HEK293 (cell line): ENCODE measurements around the gene RNF11.

Experiments
- CTCF ChIP-seq: fragments of 450-650 bp; formaldehyde crosslinking; IDR thresholded peaks from 2 replicates; pipeline ENCODE4 v1.5.1; 2016; ENCODE audit warnings: missing biosample characterization, missing genetic modification characterization
- REPIN1 ChIP-seq: fragments of 450-650 bp; formaldehyde crosslinking; IDR thresholded peaks from 2 replicates; pipeline ENCODE4 v1.5.1; 2017; ENCODE audit warnings: missing biosample characterization, missing genetic modification characterization, low read depth
- ZBTB6 ChIP-seq: fragments of 450-650 bp; formaldehyde crosslinking; IDR thresholded peaks from 2 replicates; pipeline ENCODE4 v1.5.1; 2017; ENCODE audit warnings: missing biosample characterization, missing genetic modification characterization
- ZNF239 ChIP-seq: fragments of 450-650 bp; formaldehyde crosslinking; IDR thresholded peaks from 2 replicates; pipeline ENCODE4 v1.5.1; 2016; ENCODE audit warnings: missing biosample characterization, missing genetic modification characterization
- ZNF24 ChIP-seq: fragments of 450-650 bp; formaldehyde crosslinking; IDR thresholded peaks from 2 replicates; pipeline ENCODE4 v1.5.1; 2016; ENCODE audit warnings: missing biosample characterization, missing genetic modification characterization
- ZNF561 ChIP-seq: fragments of 450-650 bp; IDR thresholded peaks from 2 replicates; pipeline ENCODE4 v1.5.1; 2018; ENCODE audit warnings: missing biosample characterization, missing genetic modification characterization, borderline replicate concordance

GRCh38 chr1:51288578-51288977 is 52.5 kb downstream of the RNF11 start:
- TF ChIP-seq ZNF24 (no peak), REPIN1 (no peak), ZNF239 (tag by site-specific recombination) (no peak), CTCF (no peak), ZBTB6 (tag by site-specific recombination) (no peak), ZNF561 (no peak)
